ENCODE results near the gene ZBTB40. TPM values are rescaled to one million over a fixed set of nuclear protein-coding genes. Genes with fewer than 3 reads are reported as not detected.

The ZBTB40 gene
- polyA plus RNA-seq, 1 donor from 2014 or later: 5.0 TPM

- Mint-ChIP-seq H3K9me3 (no peaks in the 10 kb centered on the region), H3K27me3 (no peaks in the 10 kb centered on the region), H3K36me3 (peaks cover 5% of the 10 kb centered on the region), H3K27ac (peak overlapping the region in 1 of 3 donors; percentile 29), H3K4me1 (no peaks in the 10 kb centered on the region), H3K4me3 (no peak overlapping the region)
Measured at GRCh38 chr1:22533244-22533895, 81.7 kb downstream of the ZBTB40 start.

- Mint-ChIP-seq H3K36me3 (peaks cover 5% of the 10 kb centered on the region), H3K27ac (peak overlapping the region in 1 of 3 donors; percentile 93), H3K27me3 (no peaks in the 10 kb centered on the region), H3K9me3 (no peaks in the 10 kb centered on the region), H3K4me3 (no peak overlapping the region), H3K4me1 (peaks cover 0 to 4% (median 3%) of the 10 kb centered on the region in 3 donors)
Measured at GRCh38 chr1:22534951-22535350, 83.3 kb downstream of the ZBTB40 start.

GRCh38 chr1:22535399-22535798 is 83.7 kb downstream of the ZBTB40 start:
- H3K4me3 Mint-ChIP-seq: no peak overlapping the region
- H3K36me3 Mint-ChIP-seq: peaks cover 5% of the 10 kb centered on the region
- H3K9me3 Mint-ChIP-seq: no peaks in the 10 kb centered on the region
- H3K27ac Mint-ChIP-seq: peak overlapping the region in 1 of 3 donors; percentile 93
- H3K27me3 Mint-ChIP-seq: no peaks in the 10 kb centered on the region
- peaks cover 0 to 4% (median 3%) of the 10 kb centered on the region in 3 donors for H3K4me1 Mint-ChIP-seq

- Mint-ChIP-seq H3K27me3 (no peaks in the 10 kb centered on the region), H3K9me3 (no peaks in the 10 kb centered on the region), H3K4me3 (no peak overlapping the region), H3K4me1 (peaks cover 0 to 4% (median 3%) of the 10 kb centered on the region in 3 donors), H3K27ac (no peak overlapping the region), H3K36me3 (peaks cover 5% of the 10 kb centered on the region)
Measured at GRCh38 chr1:22536506-22536905, 84.9 kb downstream of the ZBTB40 start.

GRCh38 chr1:22537441-22538139 is 85.9 kb downstream of the ZBTB40 start:
- peak overlapping the region in 1 of 3 donors; percentile 71 for H3K27ac Mint-ChIP-seq
- peaks cover 5% of the 10 kb centered on the region for H3K36me3 Mint-ChIP-seq
- peaks cover 0 to 4% (median 3%) of the 10 kb centered on the region in 3 donors for H3K4me1 Mint-ChIP-seq
- H3K27me3 Mint-ChIP-seq: no peaks in the 10 kb centered on the region
- H3K9me3 Mint-ChIP-seq: no peaks in the 10 kb centered on the region
- H3K4me3 Mint-ChIP-seq: no peak overlapping the region

- Mint-ChIP-seq H3K4me1 (peaks cover 0 to 5% (median 4%) of the 10 kb centered on the region in 3 donors), H3K9me3 (no peaks in the 10 kb centered on the region), H3K4me3 (no peak overlapping the region), H3K36me3 (peaks cover 2% of the 10 kb centered on the region), H3K27me3 (no peaks in the 10 kb centered on the region), H3K27ac (no peak overlapping the region)
Measured at GRCh38 chr1:22539510-22540118, 88.0 kb downstream of the ZBTB40 start.

- Mint-ChIP-seq H3K4me3 (no peak overlapping the region), H3K4me1 (peaks cover 0 to 5% (median 4%) of the 10 kb centered on the region in 3 donors), H3K36me3 (peaks cover 2% of the 10 kb centered on the region), H3K9me3 (no peaks in the 10 kb centered on the region), H3K27me3 (no peaks in the 10 kb centered on the region), H3K27ac (no peak overlapping the region)
Measured at GRCh38 chr1:22540337-22540736, 88.7 kb downstream of the ZBTB40 start.

GRCh38 chr1:22542886-22543285 is 91.2 kb downstream of the ZBTB40 start:
- Mint-ChIP-seq H3K9me3 (no peaks in the 10 kb centered on the region), H3K36me3 (peaks cover 4% of the 10 kb centered on the region)

GRCh38 chr1:22543679-22544078 is 92.0 kb downstream of the ZBTB40 start:
- Mint-ChIP-seq H3K9me3 (no peaks in the 10 kb centered on the region), H3K27ac (no peak overlapping the region), H3K4me1 (peaks cover 0 to 5% (median 4%) of the 10 kb centered on the region in 3 donors), H3K27me3 (peaks cover 5% of the 10 kb centered on the region), H3K36me3 (peaks cover 2% of the 10 kb centered on the region), H3K4me3 (no peak overlapping the region)

More at GRCh38 chr1:22542886-22543285, 91.2 kb downstream of the ZBTB40 start:
- H3K27me3 Mint-ChIP-seq: peaks cover 1% of the 10 kb centered on the region
- H3K4me1 Mint-ChIP-seq: peaks cover 0 to 5% (median 4%) of the 10 kb centered on the region in 3 donors
- no peak overlapping the region for H3K4me3 Mint-ChIP-seq
- H3K27ac Mint-ChIP-seq: no peak overlapping the region

GRCh38 chr1:22544606-22545005 is 93.0 kb downstream of the ZBTB40 start:
- H3K27ac Mint-ChIP-seq: no peak overlapping the region

GRCh38 chr1:22545141-22545540 is 93.5 kb downstream of the ZBTB40 start:
- H3K36me3 Mint-ChIP-seq: peaks cover 2% of the 10 kb centered on the region
- no peak overlapping the region for H3K27ac Mint-ChIP-seq
- H3K4me1 Mint-ChIP-seq: peaks cover 0 to 2% (median 0%) of the 10 kb centered on the region in 3 donors
- no peaks in the 10 kb centered on the region for H3K9me3 Mint-ChIP-seq
- peaks cover 16% of the 10 kb centered on the region for H3K27me3 Mint-ChIP-seq
- no peak overlapping the region for H3K4me3 Mint-ChIP-seq

More at GRCh38 chr1:22544606-22545005, 93.0 kb downstream of the ZBTB40 start:
- H3K4me3 Mint-ChIP-seq: no peak overlapping the region
- H3K27me3 Mint-ChIP-seq: peaks cover 14% of the 10 kb centered on the region
- H3K9me3 Mint-ChIP-seq: no peaks in the 10 kb centered on the region
- peaks cover 0 to 2% (median 0%) of the 10 kb centered on the region in 3 donors for H3K4me1 Mint-ChIP-seq
- peaks cover 2% of the 10 kb centered on the region for H3K36me3 Mint-ChIP-seq

GRCh38 chr1:22547186-22547817 is 95.7 kb downstream of the ZBTB40 start:
- peaks cover 2% of the 10 kb centered on the region for H3K36me3 Mint-ChIP-seq
- peaks cover 0 to 2% (median 0%) of the 10 kb centered on the region in 3 donors for H3K4me1 Mint-ChIP-seq
- no peaks in the 10 kb centered on the region for H3K9me3 Mint-ChIP-seq
- H3K27me3 Mint-ChIP-seq: peaks cover 24% of the 10 kb centered on the region
- H3K4me3 Mint-ChIP-seq: no peak overlapping the region
- no peak overlapping the region for H3K27ac Mint-ChIP-seq

GRCh38 chr1:22547818-22548462 is 96.3 kb downstream of the ZBTB40 start:
- Mint-ChIP-seq H3K4me3 (no peak overlapping the region), H3K27ac (no peak overlapping the region), H3K27me3 (peaks cover 27% of the 10 kb centered on the region), H3K36me3 (peaks cover 2% of the 10 kb centered on the region), H3K4me1 (peaks cover 0 to 2% (median 0%) of the 10 kb centered on the region in 3 donors), H3K9me3 (no peaks in the 10 kb centered on the region)

- Mint-ChIP-seq H3K27me3 (peaks cover 34% of the 10 kb centered on the region), H3K27ac (no peak overlapping the region), H3K9me3 (no peaks in the 10 kb centered on the region), H3K4me3 (no peak overlapping the region), H3K36me3 (peaks cover 2% of the 10 kb centered on the region), H3K4me1 (no peaks in the 10 kb centered on the region)
Measured at GRCh38 chr1:22550021-22550420, 98.4 kb downstream of the ZBTB40 start.

Data from IgD-negative memory B cell (primary cell).